PFSK-1 (cell line): ENCODE measurements around the gene SLC1A6.

Experiments
- FOXP2 ChIP-seq: optimal IDR thresholded peaks from 2 replicates; pipeline ENCODE3; 2011; ENCODE audit warnings: borderline replicate concordance, control low read depth, inconsistent platforms; ENCODE audit not compliant: insufficient read depth; ENCODE audit errors: extremely low read length, extremely low read depth
- POLR2AphosphoS5 ChIP-seq: IDR thresholded peaks from 2 replicates; pipeline ENCODE4 v1.6.1; 2012; ENCODE audit warnings: low read depth, mild to moderate bottlenecking, control low read depth, low read length, moderate library complexity
- SIN3A ChIP-seq: IDR thresholded peaks from 2 replicates; pipeline ENCODE4 v1.6.1; 2012; ENCODE audit warnings: mild to moderate bottlenecking, low read length, moderate library complexity, borderline replicate concordance; ENCODE audit not compliant: insufficient read depth
- TAF1 ChIP-seq: IDR thresholded peaks from 2 replicates; pipeline ENCODE4 v1.6.1; 2012; ENCODE audit warnings: low read length, control low read depth, borderline replicate concordance; ENCODE audit not compliant: insufficient read depth
- TF ChIP-seq, protein P1 (sequence below), 2 experiments: IDR thresholded peaks; 2 replicates each; pipeline versions ENCODE4 v1.6.1 to v1.8.0; 2011 to 2012; ENCODE audit warnings: low read depth in 2 of 2, low read length in 2 of 2, control low read depth in 1 of 2, inconsistent platforms in 1 of 2, mild to moderate bottlenecking in 1 of 2, moderate library complexity in 1 of 2; ENCODE audit not compliant: insufficient read depth in 1 of 2

SLC1A6 gene

DNA sequence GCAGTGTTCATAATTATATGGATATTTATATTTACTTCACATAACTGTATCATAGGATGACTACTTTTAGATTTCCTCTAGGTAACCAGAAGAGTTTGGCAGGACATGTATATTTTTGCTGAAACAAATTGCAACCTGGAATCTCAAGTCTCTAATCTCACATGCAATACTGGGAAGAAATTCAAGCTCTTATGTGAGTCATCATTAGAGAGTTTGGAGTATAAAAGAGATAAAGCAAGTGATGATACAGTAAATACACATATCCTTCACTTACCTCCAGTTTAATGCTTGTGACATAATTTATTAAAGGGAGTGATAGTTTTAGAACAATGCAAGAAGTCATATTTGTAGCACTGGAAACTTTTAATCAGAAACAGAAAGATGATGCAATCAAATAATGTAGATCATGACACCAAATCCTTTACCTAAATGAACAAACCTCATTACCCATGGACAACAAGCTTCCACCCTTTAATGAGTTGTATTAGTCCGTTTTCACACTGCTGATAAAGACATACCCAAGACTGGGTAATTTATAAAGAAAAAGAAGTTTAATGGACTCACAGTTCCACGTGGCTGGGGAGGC, 77.9 kb downstream of the SLC1A6 start:
- TF ChIP-seq POLR2AphosphoS5 (no peak), SIN3A (no peak), TAF1 (no peak), FOXP2 (no peak)
- TF ChIP-seq, protein P1, sequence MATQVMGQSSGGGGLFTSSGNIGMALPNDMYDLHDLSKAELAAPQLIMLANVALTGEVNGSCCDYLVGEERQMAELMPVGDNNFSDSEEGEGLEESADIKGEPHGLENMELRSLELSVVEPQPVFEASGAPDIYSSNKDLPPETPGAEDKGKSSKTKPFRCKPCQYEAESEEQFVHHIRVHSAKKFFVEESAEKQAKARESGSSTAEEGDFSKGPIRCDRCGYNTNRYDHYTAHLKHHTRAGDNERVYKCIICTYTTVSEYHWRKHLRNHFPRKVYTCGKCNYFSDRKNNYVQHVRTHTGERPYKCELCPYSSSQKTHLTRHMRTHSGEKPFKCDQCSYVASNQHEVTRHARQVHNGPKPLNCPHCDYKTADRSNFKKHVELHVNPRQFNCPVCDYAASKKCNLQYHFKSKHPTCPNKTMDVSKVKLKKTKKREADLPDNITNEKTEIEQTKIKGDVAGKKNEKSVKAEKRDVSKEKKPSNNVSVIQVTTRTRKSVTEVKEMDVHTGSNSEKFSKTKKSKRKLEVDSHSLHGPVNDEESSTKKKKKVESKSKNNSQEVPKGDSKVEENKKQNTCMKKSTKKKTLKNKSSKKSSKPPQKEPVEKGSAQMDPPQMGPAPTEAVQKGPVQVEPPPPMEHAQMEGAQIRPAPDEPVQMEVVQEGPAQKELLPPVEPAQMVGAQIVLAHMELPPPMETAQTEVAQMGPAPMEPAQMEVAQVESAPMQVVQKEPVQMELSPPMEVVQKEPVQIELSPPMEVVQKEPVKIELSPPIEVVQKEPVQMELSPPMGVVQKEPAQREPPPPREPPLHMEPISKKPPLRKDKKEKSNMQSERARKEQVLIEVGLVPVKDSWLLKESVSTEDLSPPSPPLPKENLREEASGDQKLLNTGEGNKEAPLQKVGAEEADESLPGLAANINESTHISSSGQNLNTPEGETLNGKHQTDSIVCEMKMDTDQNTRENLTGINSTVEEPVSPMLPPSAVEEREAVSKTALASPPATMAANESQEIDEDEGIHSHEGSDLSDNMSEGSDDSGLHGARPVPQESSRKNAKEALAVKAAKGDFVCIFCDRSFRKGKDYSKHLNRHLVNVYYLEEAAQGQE (IDR thresholded peaks at IDR 0.05; ENCODE audit: insufficient read depth in 1 of 2, low read depth in 2 of 2, low read length in 2 of 2) = no peak
